HepG2 (cell line): ENCODE measurements around the gene INTS3. TPM values are rescaled to one million over a fixed set of nuclear protein-coding genes. Genes with fewer than 3 reads are reported as not detected.

Experiments used
- CHD4 ChIP-seq: fragments of 200-600 bp; sonication (generic); IDR thresholded peaks from 2 replicates; pipeline ENCODE4 v1.7.0; 2017; ENCODE audit warnings: mild to moderate bottlenecking, low read length, borderline replicate concordance
- HDAC6 ChIP-seq: fragments of 200-600 bp; sonication (generic); IDR thresholded peaks from 2 replicates; pipeline ENCODE4 v1.7.0; 2017; ENCODE audit warnings: mild to moderate bottlenecking, antibody characterized with exemption, low read length, low read depth
- KIAA2018 ChIP-seq: sonication (generic); formaldehyde crosslinking; IDR thresholded peaks from 2 replicates; pipeline ENCODE4 v1.5.0; 2020; ENCODE audit warnings: mild to moderate bottlenecking, missing genetic modification reagents, borderline replicate concordance
- LRRFIP1 ChIP-seq: sonication (generic); formaldehyde crosslinking; conservative IDR thresholded peaks from 2 replicates; pipeline ENCODE4 v1.4.0; 2020; ENCODE audit warnings: missing genetic modification reagents
- MEIS2 ChIP-seq: sonication (generic); formaldehyde crosslinking; IDR thresholded peaks from 2 replicates; pipeline ENCODE4 v1.9.0; 2021; ENCODE audit warnings: mild to moderate bottlenecking, missing genetic modification reagents
- NFKBIZ ChIP-seq: IDR thresholded peaks from 2 replicates; pipeline ENCODE4 v1.6.1; 2018; ENCODE audit warnings: missing genetic modification reagents, missing compliant biosample characterization
- RBM22 ChIP-seq: fragments of 200-400 bp; formaldehyde crosslinking; optimal IDR thresholded peaks from 2 replicates; pipeline ENCODE3; 2017; ENCODE audit warnings: mild to moderate bottlenecking, low read length, moderate library complexity
- SIX4 ChIP-seq: sonication (generic); formaldehyde crosslinking; IDR thresholded peaks from 2 replicates; pipeline ENCODE4 v1.4.0; 2020; ENCODE audit warnings: missing genetic modification reagents
- THRA ChIP-seq: sonication (generic); formaldehyde crosslinking; IDR thresholded peaks from 2 replicates; pipeline ENCODE4 v1.4.0; 2020; ENCODE audit warnings: missing genetic modification reagents, borderline replicate concordance
- TMF1 ChIP-seq: sonication (generic); formaldehyde crosslinking; IDR thresholded peaks from 2 replicates; pipeline ENCODE4 v1.8.1; 2022; ENCODE audit warnings: low read depth, missing genetic modification reagents
- ZFAT ChIP-seq: sonication (generic); formaldehyde crosslinking; conservative IDR thresholded peaks from 2 replicates; pipeline ENCODE4 v1.8.1; 2023; ENCODE audit warnings: missing genetic modification reagents, inconsistent platforms
- ZNF225 ChIP-seq: sonication (generic); formaldehyde crosslinking; IDR thresholded peaks from 2 replicates; pipeline ENCODE4 v1.4.0; 2020; ENCODE audit warnings: mild to moderate bottlenecking, missing genetic modification reagents
- ZNF275 ChIP-seq: sonication (generic); formaldehyde crosslinking; IDR thresholded peaks from 2 replicates; pipeline ENCODE4 v1.8.0; 2022; ENCODE audit warnings: missing genetic modification reagents, mild to moderate bottlenecking, inconsistent platforms, borderline replicate concordance
- ZNF570 ChIP-seq: sonication (generic); formaldehyde crosslinking; IDR thresholded peaks from 2 replicates; pipeline ENCODE4 v1.4.0; 2020; ENCODE audit warnings: mild to moderate bottlenecking, missing genetic modification reagents, borderline replicate concordance
- ZNF644 ChIP-seq: IDR thresholded peaks from 2 replicates; pipeline ENCODE4 v1.6.1; 2016; ENCODE audit warnings: low read depth
- polyA plus RNA-seq, 8 experiments: library from polyadenylated mRNA; depleted of rRNA in 3 of 8; stranded (reverse) in 7 of 8; unstranded in 1 of 8; fragments of >200 nt; fragmentation: Illumina TruSeq in 4 of 8; extraction: Trizol in 4 of 8; gene quantifications; 2 replicates each; pipeline versions ENCODE4 v1.2.1 to v1.2.3, GENCODE V29; 2011 to 2016; ENCODE audit warnings: low read depth in 4 of 8, missing spikeins in 1 of 8, mixed read lengths in 1 of 8; ENCODE audit not compliant: insufficient read depth in 1 of 8
- total RNA-seq, 5 experiments: library from RNA; depleted of rRNA; stranded (reverse); fragments of >200 nt; fragmentation: Illumina TruSeq; extraction: Trizol; gene quantifications; 2 replicates each; pipeline ENCODE4 v1.2.3, GENCODE V29; 2016; ENCODE audit warnings: low read depth in 1 of 5

The INTS3 gene
- total and polyA plus RNA-seq, 2 of the 13 experiments (the other 11 are each of a cell fraction or from before 2014, with no cell fraction given), result 17.2 to 27.2 TPM

GRCh38 chr1:153768316-153769181, 40.7 kb downstream of the INTS3 start (continued):
- 0 out of 2 replicates have a peak, but pooled peaks have one; percentile 12 for TF ChIP-seq SIX4 (CRISPR knock-in tag)
- no peak for TF ChIP-seq ZNF644 (CRISPR knock-in tag)
- no peak for TF ChIP-seq NFKBIZ (CRISPR knock-in tag)
- TF ChIP-seq CHD4, result no peak
- no peak for TF ChIP-seq ZNF225 (CRISPR knock-in tag)
- no peak for TF ChIP-seq LRRFIP1 (CRISPR knock-in tag)
- peak; percentile 70 for TF ChIP-seq THRA (CRISPR knock-in tag)
- TF ChIP-seq ZNF275, result no peak
- TF ChIP-seq ZFAT (CRISPR knock-in tag), result no peak
- no peak for TF ChIP-seq HDAC6
- TF ChIP-seq TMF1 (CRISPR knock-in tag), result no peak
- TF ChIP-seq MEIS2 (CRISPR knock-in tag), result no peak; the same call in 1 of the 2 replicates
- no peak for TF ChIP-seq KIAA2018 (CRISPR knock-in tag)
- TF ChIP-seq RBM22, result no peak
- TF ChIP-seq ZNF570 (CRISPR knock-in tag), result no peak
